Fibroblast of skin of left biceps (primary cell): Measurements from ENCODE around the gene SAMD11.

Source experiments
- DNase-seq, 2 experiments: peaks; one replicate each; pipeline ENCODE4 v3.0.0-alpha.2; 2013; ENCODE audit warnings: low read depth in 2 of 2

Gene SAMD11

GRCh38 chr1:905071-905749 is 18.5 kb upstream of the SAMD11 start:
- DNase-seq: no peak

GRCh38 chr1:905811-906599 is 17.7 kb upstream of the SAMD11 start:
- no peak for DNase-seq

- no peak for DNase-seq
Measured at GRCh38 chr1:906600-907420, 16.9 kb upstream of the SAMD11 start.

- no peak for DNase-seq
Measured at GRCh38 chr1:907611-908451, 15.9 kb upstream of the SAMD11 start.

- no peak for DNase-seq
Measured at GRCh38 chr1:908661-909060, 15.1 kb upstream of the SAMD11 start.

- no peak for DNase-seq
Measured at GRCh38 chr1:909861-910310, 13.8 kb upstream of the SAMD11 start.

- no peak for DNase-seq
Measured at GRCh38 chr1:910311-910880, 13.3 kb upstream of the SAMD11 start.

- DNase-seq: no peak
Measured at GRCh38 chr1:910881-911721, 12.6 kb upstream of the SAMD11 start.

GRCh38 chr1:911875-912739 is 11.6 kb upstream of the SAMD11 start:
- DNase-seq: no peak

- DNase-seq: no peak
Measured at GRCh38 chr1:912740-913301, 10.9 kb upstream of the SAMD11 start.

- DNase-seq: no peak
Measured at GRCh38 chr1:913491-914130, 10.1 kb upstream of the SAMD11 start.

GRCh38 chr1:914131-914890 is 9.4 kb upstream of the SAMD11 start:
- DNase-seq: no peak

GRCh38 chr1:914891-915280 is 8.8 kb upstream of the SAMD11 start:
- no peak for DNase-seq

GRCh38 chr1:915295-916172 is 8.2 kb upstream of the SAMD11 start:
- no peak for DNase-seq

- no peak for DNase-seq
Measured at GRCh38 chr1:916173-917075, 7.3 kb upstream of the SAMD11 start.

GRCh38 chr1:917076-917459 is 6.7 kb upstream of the SAMD11 start:
- no peak for DNase-seq
